HUES6 (cell line): ENCODE results near the gene TMEM139.

Experiments
- H3K27ac ChIP-seq: 2 replicates; pipeline ENCODE4 v1.7.0; 2013; ENCODE audit warnings: low read depth, mild to moderate bottlenecking, low read length, inconsistent platforms
- H3K27me3 ChIP-seq: 2 replicates; pipeline ENCODE4 v1.6.1; 2013; ENCODE audit warnings: low read length; ENCODE audit not compliant: control insufficient read depth, insufficient read depth
- H3K36me3 ChIP-seq: 2 replicates; pipeline ENCODE4 v1.6.1; 2013; ENCODE audit warnings: low read length; ENCODE audit not compliant: control insufficient read depth, insufficient read depth
- H3K4me1 ChIP-seq: 2 replicates; pipeline ENCODE4 v1.6.1; 2013; ENCODE audit warnings: low read length; ENCODE audit not compliant: control insufficient read depth, insufficient read depth
- H3K4me3 ChIP-seq: 2 replicates; pipeline ENCODE4 v1.5.1; 2013; ENCODE audit warnings: low read depth, low read length
- H3K9ac ChIP-seq: one replicate; pipeline ENCODE4 v1.6.1; 2013; ENCODE audit warnings: mild to moderate bottlenecking, low read length
- H3K9me3 ChIP-seq: 2 replicates; pipeline ENCODE4 v1.6.1; 2013; ENCODE audit warnings: low read depth, low read length; ENCODE audit not compliant: control insufficient read depth, insufficient read depth

TMEM139 gene

GRCh38 chr7:143305423-143306070 is 20.8 kb downstream of the TMEM139 start:
- Histone ChIP-seq H3K27me3 (no peaks in the 10 kb centered on the region), H3K9ac (no peak overlapping the region), H3K4me1 (no peaks in the 10 kb centered on the region), H3K4me3 (no peak overlapping the region), H3K36me3 (peaks cover 77% of the 10 kb centered on the region), H3K9me3 (no peaks in the 10 kb centered on the region), H3K27ac (no peak overlapping the region)

- H3K4me1 ChIP-seq: no peaks in the 10 kb centered on the region
- no peak overlapping the region for H3K9ac ChIP-seq
- no peaks in the 10 kb centered on the region for H3K27me3 ChIP-seq
- H3K9me3 ChIP-seq: no peaks in the 10 kb centered on the region
- H3K36me3 ChIP-seq: peaks cover 47% of the 10 kb centered on the region
- no peak overlapping the region for H3K27ac ChIP-seq
- H3K4me3 ChIP-seq: no peak overlapping the region
Measured at GRCh38 chr7:143308632-143309031, 23.9 kb downstream of the TMEM139 start.

GRCh38 chr7:143314127-143314526 is 29.4 kb downstream of the TMEM139 start:
- H3K4me1 ChIP-seq: no peaks in the 10 kb centered on the region
- H3K9me3 ChIP-seq: no peaks in the 10 kb centered on the region
- H3K9ac ChIP-seq: no peak overlapping the region
- H3K27ac ChIP-seq: no peak overlapping the region
- no peak overlapping the region for H3K4me3 ChIP-seq
- no peaks in the 10 kb centered on the region for H3K36me3 ChIP-seq
- no peaks in the 10 kb centered on the region for H3K27me3 ChIP-seq

GRCh38 chr7:143315776-143316175 is 31.0 kb downstream of the TMEM139 start, which contains the start of gene CLCN1:
TSS of gene CLCN1 (plus strand) at chr7:143316111. CDS start at chr7:143316213, 102 bp downstream.
- no peaks in the 10 kb centered on the region for H3K9me3 ChIP-seq
- H3K36me3 ChIP-seq: no peaks in the 10 kb centered on the region
- H3K4me1 ChIP-seq: no peaks in the 10 kb centered on the region
- no peak within 1 kb of the TSS for H3K27ac ChIP-seq
- no peak within 1 kb of the TSS for H3K4me3 ChIP-seq
- no peaks in the 10 kb centered on the region; the same call in 1 of the 2 replicates for H3K27me3 ChIP-seq
- H3K9ac ChIP-seq: no peak within 1 kb of the TSS

- Histone ChIP-seq H3K4me1 (no peaks in the 10 kb centered on the region), H3K9me3 (no peaks in the 10 kb centered on the region), H3K36me3 (no peaks in the 10 kb centered on the region), H3K27ac (no peak overlapping the region), H3K9ac (no peak overlapping the region), H3K4me3 (no peak overlapping the region), H3K27me3 (no peaks in the 10 kb centered on the region; the same call in 1 of the 2 replicates)
Measured at GRCh38 chr7:143316492-143316891, 31.7 kb downstream of the TMEM139 start.

GRCh38 chr7:143318661-143319060 is 33.9 kb downstream of the TMEM139 start:
- no peaks in the 10 kb centered on the region; the same call in 1 of the 2 replicates for H3K27me3 ChIP-seq
- no peaks in the 10 kb centered on the region for H3K36me3 ChIP-seq
- no peak overlapping the region for H3K27ac ChIP-seq
- H3K4me3 ChIP-seq: no peak overlapping the region
- peaks cover 4% of the 10 kb centered on the region; the same call in 1 of the 2 replicates for H3K4me1 ChIP-seq
- H3K9ac ChIP-seq: no peak overlapping the region
- no peaks in the 10 kb centered on the region for H3K9me3 ChIP-seq

- H3K4me3 ChIP-seq: no peak overlapping the region
- H3K36me3 ChIP-seq: no peaks in the 10 kb centered on the region
- H3K9me3 ChIP-seq: no peaks in the 10 kb centered on the region
- H3K27ac ChIP-seq: no peak overlapping the region
- H3K4me1 ChIP-seq: peaks cover 18% of the 10 kb centered on the region
- no peaks in the 10 kb centered on the region; the same call in 1 of the 2 replicates for H3K27me3 ChIP-seq
- H3K9ac ChIP-seq: no peak overlapping the region
Measured at GRCh38 chr7:143320620-143321019, 35.9 kb downstream of the TMEM139 start.

- Histone ChIP-seq H3K27me3 (no peaks in the 10 kb centered on the region; the same call in 1 of the 2 replicates), H3K27ac (no peak overlapping the region), H3K9ac (no peak overlapping the region), H3K4me1 (peaks cover 19% of the 10 kb centered on the region), H3K4me3 (no peak overlapping the region), H3K9me3 (no peaks in the 10 kb centered on the region), H3K36me3 (no peaks in the 10 kb centered on the region)
Measured at GRCh38 chr7:143321242-143321641, 36.5 kb downstream of the TMEM139 start.

- Histone ChIP-seq H3K9me3 (no peaks in the 10 kb centered on the region), H3K27ac (no peak overlapping the region), H3K36me3 (no peaks in the 10 kb centered on the region), H3K27me3 (no peaks in the 10 kb centered on the region; the same call in 1 of the 2 replicates), H3K9ac (no peak overlapping the region), H3K4me1 (peaks cover 19% of the 10 kb centered on the region), H3K4me3 (no peak overlapping the region)
Measured at GRCh38 chr7:143321734-143322133, 37.0 kb downstream of the TMEM139 start.

- no peaks in the 10 kb centered on the region for H3K36me3 ChIP-seq
- H3K4me1 ChIP-seq: peaks cover 19% of the 10 kb centered on the region
- H3K9me3 ChIP-seq: no peaks in the 10 kb centered on the region
- H3K27ac ChIP-seq: no peak overlapping the region
- H3K4me3 ChIP-seq: no peak overlapping the region
- H3K9ac ChIP-seq: no peak overlapping the region
- no peaks in the 10 kb centered on the region; the same call in 1 of the 2 replicates for H3K27me3 ChIP-seq
Measured at GRCh38 chr7:143322760-143323633, 38.2 kb downstream of the TMEM139 start.

- H3K9me3 ChIP-seq: no peaks in the 10 kb centered on the region
- no peak overlapping the region for H3K4me3 ChIP-seq
- H3K36me3 ChIP-seq: no peaks in the 10 kb centered on the region
- H3K4me1 ChIP-seq: peaks cover 19% of the 10 kb centered on the region
- H3K27me3 ChIP-seq: no peaks in the 10 kb centered on the region; the same call in 1 of the 2 replicates
- no peak overlapping the region for H3K27ac ChIP-seq
- no peak overlapping the region for H3K9ac ChIP-seq
Measured at GRCh38 chr7:143323653-143324052, 38.9 kb downstream of the TMEM139 start.
